ENCODE measurements around the gene TYMP. TPM values are rescaled to one million over a fixed set of nuclear protein-coding genes. Genes with fewer than 3 reads are reported as not detected.

The TYMP gene
- total and polyA plus RNA-seq, 2 donors (not counting 1 experiment from before 2014, with no cell fraction given): 43.6 to 45.1 TPM

DNA sequence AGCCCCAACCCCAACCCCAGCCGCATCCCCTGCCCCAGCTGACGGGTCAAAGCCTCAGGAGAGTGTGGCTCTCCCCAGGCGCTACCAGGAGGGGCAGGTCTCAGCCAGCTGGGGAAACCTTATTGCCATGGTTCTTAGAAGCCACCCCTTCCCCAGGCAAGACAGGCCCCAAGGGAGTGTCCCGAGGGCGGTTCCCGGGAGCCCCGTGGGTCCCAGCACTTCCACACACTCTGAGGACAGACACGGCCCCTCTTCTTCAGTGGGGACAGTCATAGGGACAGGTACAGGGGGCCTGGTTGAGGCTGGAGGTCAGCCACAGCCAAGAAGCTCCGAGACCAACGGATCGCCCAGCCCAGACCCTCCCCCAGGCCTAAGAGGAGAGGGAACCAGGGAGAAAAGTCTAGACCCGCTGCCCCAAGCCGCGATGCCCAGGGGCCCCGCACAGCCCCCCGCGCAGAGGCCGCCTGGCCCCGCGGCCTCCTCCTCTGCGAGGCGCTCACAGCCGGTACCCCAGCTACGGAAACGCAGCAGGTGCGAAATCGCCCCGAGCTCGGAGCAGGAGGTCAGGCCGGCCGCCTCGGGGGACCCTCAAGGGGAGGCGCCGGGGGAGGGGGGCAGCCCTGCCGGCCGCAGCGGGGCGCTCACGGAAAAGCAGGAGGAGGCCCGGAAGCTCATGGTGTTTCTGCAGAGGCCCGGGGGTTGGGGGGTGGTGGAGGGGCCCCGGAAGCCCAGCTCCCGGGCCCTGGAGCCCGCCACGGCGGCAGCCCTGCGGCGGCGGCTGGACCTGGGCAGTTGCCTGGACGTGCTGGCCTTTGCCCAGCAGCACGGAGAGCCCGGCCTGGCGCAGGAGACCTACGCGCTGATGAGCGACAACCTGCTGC, 18.5 kb upstream of the TYMP start:
- POLR2A ChIA-PET: interaction anchor here (0.6 to 2.7 kb wide), 13 partner anchors 9 to 254 kb away, joined by 4 to 23 read pairs (median 7); partner anchors contain the start of genes CHKB, LMF2, NCAPH2 and SCO2
- Mint-ChIP-seq H3K27ac (peak overlapping the region; percentile 84), H3K4me3 (peak overlapping the region; percentile 56), H3K27me3 (no peaks in the 10 kb centered on the region), H3K9me3 (ENCODE audit: insufficient read depth) (no peaks in the 10 kb centered on the region), H3K4me1 (peaks cover 29% of the 10 kb centered on the region)
- ATAC-seq (ENCODE audit: low read depth) (peak; percentile 57), DNase-seq (peak; percentile 71)
- Histone ChIP-seq H3K36me3 (replicated peaks in 1 of 2; ENCODE audit: control extremely low read depth in 1 of 2, control insufficient read depth in 1 of 2, extremely low read depth in 1 of 2, insufficient read depth in 2 of 2, low read length in 1 of 2) (no peaks in the 10 kb centered on the region), H3K9me3 (ENCODE audit: control extremely low read depth in 1 of 3, control insufficient read depth in 2 of 3, insufficient read depth in 1 of 3, low read length in 2 of 3) (no peaks in the 10 kb centered on the region), H3K27ac (ENCODE audit: low read length in 2 of 2) (peak overlapping the region; percentile 50 to 70), H3K4me2 (replicated peaks; ENCODE audit: low read depth, low read length, poor library complexity, severe bottlenecking) (peak overlapping the region; percentile 98), H4K20me1 (ENCODE audit: control insufficient read depth, insufficient read depth, low read length, poor library complexity, severe bottlenecking) (no peaks in the 10 kb centered on the region), H3K4me1 (ENCODE audit: control insufficient read depth in 2 of 2, insufficient read depth in 2 of 2, low read length in 2 of 2) (peaks cover 32 to 43% of the 10 kb centered on the region in 2 donors), H3K9ac (ENCODE audit: low read length) (peak overlapping the region; percentile 71), H2AFZ (ENCODE audit: insufficient read depth, low read depth, low read length, poor library complexity, severe bottlenecking) (peak overlapping the region; percentile 93), H3K27me3 (replicated peaks in 1 of 4; ENCODE audit: control extremely low read depth in 1 of 4, control insufficient read depth in 3 of 4, insufficient read depth in 4 of 4, low read length in 3 of 4) (no peaks in the 10 kb centered on the region), H3K4me3 (ENCODE audit: control extremely low read depth in 1 of 5, extremely low read depth in 1 of 5, insufficient read depth in 1 of 5, low read depth in 2 of 5, low read length in 4 of 5) (peak overlapping the region in 4 of 5 experiments; percentile 45 to 69 (median 58)), H3K79me2 (ENCODE audit: control insufficient read depth, insufficient read depth, low read length) (peaks cover 23% of the 10 kb centered on the region)
- WGBS (ENCODE audit: insufficient coverage): 3% methylated on average over 56 of the region's 56 CpGs
- CTCF ChIA-PET: interaction anchor here (0.8 to 3.9 kb wide), 10 partner anchors 9 to 241 kb away, joined by 3 to 19 read pairs (median 10); partner anchors contain the start of genes CHKB, PLXNB2, SCO2 and SYCE3
- intact Hi-C loops (cut with micrococcal nuclease): loop anchor here (1.0 to 2.0 kb wide), 3 partner anchors 9 to 35 kb away; partner anchors contain the start of genes CHKB and SYCE3
- TF ChIP-seq, protein P1, sequence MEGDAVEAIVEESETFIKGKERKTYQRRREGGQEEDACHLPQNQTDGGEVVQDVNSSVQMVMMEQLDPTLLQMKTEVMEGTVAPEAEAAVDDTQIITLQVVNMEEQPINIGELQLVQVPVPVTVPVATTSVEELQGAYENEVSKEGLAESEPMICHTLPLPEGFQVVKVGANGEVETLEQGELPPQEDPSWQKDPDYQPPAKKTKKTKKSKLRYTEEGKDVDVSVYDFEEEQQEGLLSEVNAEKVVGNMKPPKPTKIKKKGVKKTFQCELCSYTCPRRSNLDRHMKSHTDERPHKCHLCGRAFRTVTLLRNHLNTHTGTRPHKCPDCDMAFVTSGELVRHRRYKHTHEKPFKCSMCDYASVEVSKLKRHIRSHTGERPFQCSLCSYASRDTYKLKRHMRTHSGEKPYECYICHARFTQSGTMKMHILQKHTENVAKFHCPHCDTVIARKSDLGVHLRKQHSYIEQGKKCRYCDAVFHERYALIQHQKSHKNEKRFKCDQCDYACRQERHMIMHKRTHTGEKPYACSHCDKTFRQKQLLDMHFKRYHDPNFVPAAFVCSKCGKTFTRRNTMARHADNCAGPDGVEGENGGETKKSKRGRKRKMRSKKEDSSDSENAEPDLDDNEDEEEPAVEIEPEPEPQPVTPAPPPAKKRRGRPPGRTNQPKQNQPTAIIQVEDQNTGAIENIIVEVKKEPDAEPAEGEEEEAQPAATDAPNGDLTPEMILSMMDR (IDR thresholded peaks at IDR 0.05): no peak
- no peak for TF ChIP-seq EZH2 (IDR thresholded peaks at IDR 0.05; ENCODE audit: borderline replicate concordance, insufficient read depth, low read depth, low read length, poor library complexity, severe bottlenecking)

All from B cell (primary cell).